HG02798 (cell line): ENCODE data around the gene LRRC2.
"Not testable (repeated sequence)": the region's sequence is repeated elsewhere in the genome, so short reads cannot be mapped to it uniquely, and the experiment has no call there.

ENCODE experiments used
- ATAC-seq: cut with Tn5 transposase; IDR thresholded peaks from one replicate; pipeline ENCODE4 v1.9.1; 2021; ENCODE audit warnings: mild to moderate bottlenecking; ENCODE audit not compliant: unreplicated experiment, poor library complexity

Gene LRRC2

GRCh38 chr3:46585799-46586693, 19.9 kb upstream of the LRRC2 start:
- no peak for ATAC-seq

- ATAC-seq, result no peak
Measured at GRCh38 chr3:46584598-46585467, 18.7 kb upstream of the LRRC2 start.

GRCh38 chr3:46580675-46581074, 14.6 kb upstream of the LRRC2 start:
- no peak for ATAC-seq

- no peak for ATAC-seq
Measured at GRCh38 chr3:46579756-46580286, 13.7 kb upstream of the LRRC2 start.

GRCh38 chr3:46578973-46579755, 13.1 kb upstream of the LRRC2 start:
- no peak for ATAC-seq

- ATAC-seq, result not testable (repeated sequence)
Measured at GRCh38 chr3:46577580-46578249, 11.6 kb upstream of the LRRC2 start.

GRCh38 chr3:46576879-46577278, 10.8 kb upstream of the LRRC2 start:
- ATAC-seq, result no peak

- ATAC-seq, result no peak
Measured at GRCh38 chr3:46576386-46576785, 10.3 kb upstream of the LRRC2 start.

GRCh38 chr3:46575577-46576222, 9.6 kb upstream of the LRRC2 start:
- ATAC-seq, result no peak

- ATAC-seq, result no peak
Measured at GRCh38 chr3:46574881-46575576, 8.9 kb upstream of the LRRC2 start.

- no peak for ATAC-seq
Measured at GRCh38 chr3:46574243-46574646, 8.1 kb upstream of the LRRC2 start.

GRCh38 chr3:46573701-46574100, 7.6 kb upstream of the LRRC2 start:
- no peak for ATAC-seq

- ATAC-seq, result no peak
Measured at GRCh38 chr3:46571684-46572083, 5.6 kb upstream of the LRRC2 start.

GRCh38 chr3:46565607-46566039, 479 bp downstream of the LRRC2 start:
- no peak for ATAC-seq

GRCh38 chr3:46565077-46565476, 1.0 kb downstream of the LRRC2 start:
- ATAC-seq, result no peak

GRCh38 chr3:46564190-46565021, 1.7 kb downstream of the LRRC2 start:
- no peak for ATAC-seq

- no peak for ATAC-seq
Measured at GRCh38 chr3:46561951-46562350, 4.2 kb downstream of the LRRC2 start.

- ATAC-seq, result no peak
Measured at GRCh38 chr3:46561511-46561910, 4.6 kb downstream of the LRRC2 start.
